H1 (cell line): ENCODE results near the gene CADM1. TPM values are rescaled to one million over a fixed set of nuclear protein-coding genes. Genes with fewer than 3 reads are reported as not detected.

Experiments used
- CTCF ChIA-PET: fragments of 300-600 bp; sonication (Branson Sonifier 250); formaldehyde crosslinking; loops from one replicate; lab custom pipeline; 2021; ENCODE audit not compliant: partially characterized antibody; lab: Charles Lee
- POLR2A ChIA-PET: fragments of 300-600 bp; sonication (Branson Sonifier 250); formaldehyde crosslinking; loops from one replicate; lab custom pipeline; 2021; ENCODE audit warnings: inconsistent platforms; ENCODE audit not compliant: partially characterized antibody; lab: Charles Lee
- DNase-seq, 2 experiments: peaks; one replicate each; pipeline versions ENCODE4 v3.0.0 to v3.0.0-alpha.2; 2010 to 2022; ENCODE audit warnings: low spot score in 2 of 2, low read depth in 1 of 2, mixed read lengths in 1 of 2
- FAIRE-seq: peaks from 2 replicates; lab custom pipeline; 2011; peaks lifted over from hg19 to GRCh38; lab: Jason Lieb, UNC
- H2AFZ ChIP-seq: 2 replicates; pipeline ENCODE4 v1.8.1; 2012; ENCODE audit warnings: low read length, inconsistent platforms
- H2AK5ac ChIP-seq: 2 replicates; pipeline ENCODE4 v1.6.1; 2013; ENCODE audit warnings: low read depth, low read length
- H2BK120ac ChIP-seq: replicated peaks from 2 replicates; pipeline ENCODE3; 2013; ENCODE audit warnings: low read depth, low read length, inconsistent platforms
- H2BK12ac ChIP-seq: 2 replicates; pipeline ENCODE4 v1.6.1; 2013; ENCODE audit warnings: low read depth, low read length
- H2BK15ac ChIP-seq: 2 replicates; pipeline ENCODE4 v1.6.1; 2013; ENCODE audit warnings: low read length
- H2BK20ac ChIP-seq: 2 replicates; pipeline ENCODE4 v1.6.1; 2013; ENCODE audit warnings: low read length
- H2BK5ac ChIP-seq: 2 replicates; pipeline ENCODE4 v1.6.1; 2013; ENCODE audit warnings: low read depth, low read length
- H3K14ac ChIP-seq: 2 replicates; pipeline ENCODE4 v1.6.1; 2013; ENCODE audit warnings: inconsistent platforms; ENCODE audit not compliant: insufficient read length
- H3K18ac ChIP-seq: 2 replicates; pipeline ENCODE4 v1.6.1; 2013; ENCODE audit warnings: low read length; ENCODE audit errors: extremely low read depth
- H3K23ac ChIP-seq: 2 replicates; pipeline ENCODE4 v1.6.1; 2013; ENCODE audit warnings: inconsistent platforms; ENCODE audit not compliant: insufficient read length
- H3K23me2 ChIP-seq: 2 replicates; pipeline ENCODE4 v1.6.1; 2013; ENCODE audit warnings: low read depth, low read length
- H3K27ac ChIP-seq: 2 replicates; pipeline ENCODE4 v1.6.1; 2011; ENCODE audit warnings: low read depth, low read length, inconsistent platforms
- H3K27me3 ChIP-seq, 4 experiments: replicated peaks in 1 of 4; 1 replicate in 1 of 4; 2 replicates in 3 of 4; pipeline versions ENCODE4 v1.6.1 to v1.8.1; 2011 to 2013; ENCODE audit warnings: low read length in 3 of 4, mild to moderate bottlenecking in 3 of 4, inconsistent platforms in 2 of 4, mixed read lengths in 2 of 4, moderate library complexity in 1 of 4; ENCODE audit not compliant: control insufficient read depth in 3 of 4, insufficient read depth in 3 of 4; ENCODE audit errors: extremely low read depth in 1 of 4
- H3K36me3 ChIP-seq, 4 experiments: 2 replicates each; pipeline versions ENCODE4 v1.6.1 to v1.8.1; 2011 to 2013; ENCODE audit warnings: mild to moderate bottlenecking in 4 of 4, low read length in 3 of 4, moderate library complexity in 2 of 4, control low read depth in 1 of 4, inconsistent platforms in 1 of 4; ENCODE audit not compliant: insufficient read depth in 4 of 4, control insufficient read depth in 2 of 4
- H3K4ac ChIP-seq: replicated peaks from 2 replicates; pipeline ENCODE3; 2013; ENCODE audit warnings: low read length, low read depth, mixed read lengths, inconsistent platforms; ENCODE audit not compliant: insufficient read length
- H3K4me1 ChIP-seq, 4 experiments: replicated peaks in 1 of 4; 1 replicate in 1 of 4; 2 replicates in 3 of 4; pipeline versions ENCODE4 v1.6.1 to v1.8.1; 2011 to 2013; ENCODE audit warnings: low read length in 3 of 4, inconsistent platforms in 2 of 4, mixed read lengths in 1 of 4; ENCODE audit not compliant: insufficient read depth in 4 of 4, control insufficient read depth in 3 of 4
- H3K4me2 ChIP-seq, 2 experiments: 2 replicates each; pipeline versions ENCODE4 v1.6.1 to v1.8.1; 2011 to 2013; ENCODE audit warnings: low read depth in 2 of 2, low read length in 2 of 2, control low read depth in 1 of 2, inconsistent platforms in 1 of 2, mild to moderate bottlenecking in 1 of 2; ENCODE audit not compliant: insufficient read depth in 1 of 2
- H3K4me3 ChIP-seq, 4 experiments: fragments of 200-600, 300-600 bp in 1 of 4; sonication (generic), shearing (Covaris generic), sonication (Bioruptor Twin) in 1 of 4; 2 replicates each; pipeline versions ENCODE4 v1.5.1 to v1.8.1; 2011 to 2016; ENCODE audit warnings: low read length in 4 of 4, low read depth in 3 of 4, control low read depth in 2 of 4, inconsistent platforms in 2 of 4, mild to moderate bottlenecking in 2 of 4, mixed read lengths in 1 of 4, moderate library complexity in 1 of 4; ENCODE audit not compliant: insufficient read depth in 2 of 4; ENCODE audit errors: extremely low read depth in 1 of 4
- H3K56ac ChIP-seq: replicated peaks from 2 replicates; pipeline ENCODE3; 2013; ENCODE audit warnings: low read depth, mild to moderate bottlenecking, mixed read lengths, low read length, inconsistent platforms; ENCODE audit not compliant: insufficient read length
- H3K79me1 ChIP-seq: 2 replicates; pipeline ENCODE4 v1.6.1; 2013; ENCODE audit warnings: low read depth, low read length, control low read depth
- H3K79me2 ChIP-seq, 2 experiments: 2 replicates each; pipeline versions ENCODE4 v1.6.1 to v1.8.1; 2012 to 2013; ENCODE audit warnings: low read length in 2 of 2, mild to moderate bottlenecking in 2 of 2, inconsistent platforms in 1 of 2; ENCODE audit not compliant: insufficient read depth in 2 of 2, control insufficient read depth in 1 of 2
- H3K9ac ChIP-seq, 4 experiments: replicated peaks in 1 of 4; 1 replicate in 1 of 4; 2 replicates in 3 of 4; pipeline versions ENCODE4 v1.6.1 to v1.8.1; 2011 to 2013; ENCODE audit warnings: low read depth in 3 of 4, low read length in 3 of 4, control low read depth in 2 of 4, mild to moderate bottlenecking in 2 of 4, moderate library complexity in 2 of 4, inconsistent platforms in 1 of 4; ENCODE audit errors: extremely low read depth in 1 of 4
- H3K9me3 ChIP-seq, 2 experiments: 2 replicates each; pipeline versions ENCODE4 v1.6.1 to v1.8.1; 2012 to 2013; ENCODE audit warnings: mild to moderate bottlenecking in 2 of 2, moderate library complexity in 2 of 2, control low read depth in 1 of 2, inconsistent platforms in 1 of 2, low read depth in 1 of 2, low read length in 1 of 2, mixed read lengths in 1 of 2; ENCODE audit not compliant: insufficient read depth in 2 of 2
- H4K20me1 ChIP-seq, 2 experiments: replicated peaks in 1 of 2; 2 replicates each; pipeline versions ENCODE3 to v1.8.1; 2011 to 2013; ENCODE audit warnings: inconsistent platforms in 2 of 2, low read length in 2 of 2, mild to moderate bottlenecking in 1 of 2; ENCODE audit not compliant: insufficient read depth in 2 of 2, control insufficient read depth in 1 of 2
- H4K5ac ChIP-seq: 2 replicates; pipeline ENCODE4 v1.6.1; 2013; ENCODE audit warnings: low read length, low read depth, mixed read lengths, inconsistent platforms; ENCODE audit not compliant: insufficient read length
- H4K8ac ChIP-seq: 2 replicates; pipeline ENCODE4 v1.8.0; 2013; ENCODE audit warnings: mild to moderate bottlenecking, moderate library complexity, low read length, inconsistent platforms; ENCODE audit not compliant: insufficient read depth; ENCODE audit errors: extremely low read depth
- H4K91ac ChIP-seq: replicated peaks from 2 replicates; pipeline ENCODE3; 2013; ENCODE audit warnings: low read length, mixed read lengths, inconsistent platforms; ENCODE audit not compliant: insufficient read length
- BACH1 ChIP-seq: IDR thresholded peaks from 2 replicates; pipeline ENCODE4 v1.6.1; 2012; ENCODE audit warnings: low read length, improper control_type of control experiment
- CBX8 ChIP-seq: fragments of 300-800, 300-1000 bp; sonication (generic); IDR thresholded peaks from 2 replicates; pipeline ENCODE4 v1.7.1; 2016; ENCODE audit warnings: low read depth, low read length, borderline replicate concordance
- CTBP2 ChIP-seq: IDR thresholded peaks from 2 replicates; pipeline ENCODE4 v1.7.0; 2011; ENCODE audit warnings: borderline replicate concordance, mild to moderate bottlenecking, moderate library complexity, mixed read lengths, low read length; ENCODE audit not compliant: insufficient read depth, insufficient read length
- EGR1 ChIP-seq: IDR thresholded peaks from 2 replicates; pipeline ENCODE4 v1.6.1; 2011; ENCODE audit warnings: low read depth, low read length, borderline replicate concordance
- GABPA ChIP-seq: IDR thresholded peaks from 2 replicates; pipeline ENCODE4 v1.6.1; 2011; ENCODE audit warnings: mild to moderate bottlenecking, low read length, moderate library complexity, borderline replicate concordance; ENCODE audit not compliant: insufficient read depth
- GTF2F1 ChIP-seq: IDR thresholded peaks from 2 replicates; pipeline ENCODE4 v1.6.1; 2012; ENCODE audit warnings: low read depth, low read length, improper control_type of control experiment, borderline replicate concordance
- HDAC6 ChIP-seq: IDR thresholded peaks from one replicate; pipeline ENCODE4 v1.7.1; 2012; ENCODE audit warnings: low read depth, mild to moderate bottlenecking, inconsistent platforms, low read length, moderate library complexity
- KDM1A ChIP-seq: fragments of 200-600, 300-600 bp; sonication (generic); IDR thresholded peaks from 2 replicates; pipeline ENCODE4 v1.7.1; 2016; ENCODE audit warnings: mild to moderate bottlenecking, low read length, borderline replicate concordance
- RAD21 ChIP-seq, 2 experiments: IDR thresholded peaks in 1 of 2; conservative IDR thresholded peaks in 1 of 2; 2 replicates each; pipeline ENCODE4 v1.6.1; 2011; ENCODE audit warnings: low read depth in 2 of 2, low read length in 2 of 2, improper control_type of control experiment in 1 of 2, inconsistent platforms in 1 of 2, mild to moderate bottlenecking in 1 of 2, moderate library complexity in 1 of 2
- SAP30 ChIP-seq: fragments of 300-600 bp; sonication (generic); IDR thresholded peaks from 2 replicates; pipeline ENCODE4 v1.7.1; 2012; ENCODE audit warnings: low read length, moderate library complexity, mild to moderate bottlenecking, inconsistent platforms; ENCODE audit not compliant: insufficient read depth, insufficient replicate concordance
- SIRT6 ChIP-seq: IDR thresholded peaks from one replicate; pipeline ENCODE4 v1.7.1; 2012; ENCODE audit warnings: low read length, inconsistent platforms
- SP4 ChIP-seq: IDR thresholded peaks from 2 replicates; pipeline ENCODE4 v1.6.1; 2012; ENCODE audit warnings: low read length, inconsistent platforms
- SRF ChIP-seq: IDR thresholded peaks from 2 replicates; pipeline ENCODE4 v1.6.1; 2011; ENCODE audit warnings: mild to moderate bottlenecking, low read depth, low read length, moderate library complexity
- SUZ12 ChIP-seq: fragments of 200-600 bp; sonication (generic); IDR thresholded peaks from 2 replicates; pipeline ENCODE4 v1.6.1; 2012; ENCODE audit warnings: mild to moderate bottlenecking, inconsistent platforms, low read length, moderate library complexity, mixed read lengths
- WGBS, 2 experiments: shearing (Covaris generic) in 1 of 2; methylation state at CpG; one replicate each; pipeline versions ENCODE4 v1.1.6 to v1.1.7; 2013 to 2015; ENCODE audit warnings: low lambda C conversion rate in 2 of 2, mixed read lengths in 2 of 2, inconsistent platforms in 1 of 2, low coverage in 1 of 2, missing lambda C conversion rate in 1 of 2; ENCODE audit not compliant: insufficient replicate concordance in 2 of 2, insufficient coverage in 1 of 2, insufficient read length in 1 of 2; ENCODE audit errors: extremely low coverage in 1 of 2, missing lambda C conversion rate in 1 of 2; 5-methylcytosine and 5-hydroxymethylcytosine counted together
- polyA plus RNA-seq, 7 experiments: library from polyadenylated mRNA; depleted of rRNA in 3 of 7; stranded (reverse) in 5 of 7; unstranded in 2 of 7; fragments of >200 nt in 5 of 7; fragments of 200-250 nt in 2 of 7; gene quantifications; 1 replicate in 5 of 7; 2 replicates in 1 of 7; 4 replicates in 1 of 7; pipeline versions ENCODE4 v1.2.1 to v1.2.3, GENCODE V29; 2011 to 2013; ENCODE audit warnings: missing spikeins in 2 of 7, mixed read lengths in 2 of 7
- total RNA-seq: library from RNA; stranded (reverse); fragmentation: NEBNext Ultra II Directional; extraction: Animal tissue kit (Norgen Biotek cat#: 25700); gene quantifications from 2 replicates; pipeline ENCODE4 v1.2.1, GENCODE V29; 2021

The CADM1 gene
- total and polyA plus RNA-seq, 2 of the 8 experiments (the other 6 are each of a cell fraction or from before 2014, with no cell fraction given), result 8.3 to 25.3 TPM

GRCh38 chr11:115352805-115353485 is 151.3 kb downstream of the CADM1 start:
- Histone ChIP-seq H4K91ac (no peak overlapping the region), H2AK5ac (no peak overlapping the region), H3K4me1 (no peaks in the 10 kb centered on the region), H2BK120ac (no peak overlapping the region), H2AFZ (no peak overlapping the region), H4K20me1 (no peaks in the 10 kb centered on the region), H3K4me3 (no peak overlapping the region), H3K9ac (no peak overlapping the region), H2BK15ac (no peak overlapping the region), H4K5ac (no peak overlapping the region), H3K4ac (no peak overlapping the region), H2BK12ac (no peak overlapping the region), H3K27me3 (no peaks in the 10 kb centered on the region; a peak in 1 of 7 replicates), H3K79me1 (no peaks in the 10 kb centered on the region), H2BK5ac (no peak overlapping the region), H3K9me3 (no peaks in the 10 kb centered on the region), H4K8ac (no peak overlapping the region), H3K36me3 (no peaks in the 10 kb centered on the region), H3K23ac (no peak overlapping the region), H3K79me2 (no peaks in the 10 kb centered on the region), H3K23me2 (no peaks in the 10 kb centered on the region), H3K4me2 (no peak overlapping the region), H3K56ac (no peak overlapping the region), H3K27ac (no peak overlapping the region), H3K18ac (no peak overlapping the region), H2BK20ac (no peak overlapping the region), H3K14ac (no peak overlapping the region)
- WGBS, 2 experiments, result 86% methylated on average over 6 of the region's 6 CpGs; no CpG with 5 or more reads in 1 of the 2 experiments
- ChIA-PET POLR2A (no interaction called here), CTCF (no interaction called here)
- DNase-seq (no peak), FAIRE-seq (no peak)
- TF ChIP-seq GTF2F1 (no peak), SUZ12 (no peak), GABPA (no peak), SP4 (no peak), CBX8 (no peak), CTBP2 (no peak), SRF (no peak), HDAC6 (no peak), BACH1 (no peak), RAD21 (IDR thresholded peaks at IDR 0.05 in 1 of 2, conservative IDR thresholded peaks at IDR 0.05 in 1 of 2; ENCODE audit: low read depth in 2 of 2, low read length in 2 of 2) (no peak), SIRT6 (no peak), SAP30 (no peak), EGR1 (no peak), KDM1A (no peak)
